OCI-LY1 (cell line): Measurements from ENCODE around the gene PURA.

Experiments
- H2AFZ ChIP-seq: fragments of 200-600 bp; sonication (generic), shearing (Covaris generic); 2 replicates; pipeline ENCODE4 v1.6.0; 2014; ENCODE audit warnings: antibody characterized with exemption, mild to moderate bottlenecking, low read length
- H3F3A ChIP-seq: fragments of 200-600 bp; sonication (generic), shearing (Covaris generic); 2 replicates; pipeline ENCODE4 v1.6.0; 2014; ENCODE audit warnings: mild to moderate bottlenecking, antibody characterized with exemption, low read length, moderate library complexity; ENCODE audit not compliant: insufficient read depth
- H3K27ac ChIP-seq: fragments of 200-600 bp; sonication (generic); 2 replicates; pipeline ENCODE4 v1.5.1; 2014; ENCODE audit warnings: low read length, mixed run types, mild to moderate bottlenecking, low read depth; ENCODE audit not compliant: poor library complexity, severe bottlenecking
- H3K27me3 ChIP-seq: fragments of 200-600 bp; sonication (generic); 2 replicates; pipeline ENCODE4 v1.6.0; 2014; ENCODE audit warnings: antibody characterized with exemption, mild to moderate bottlenecking, low read length, moderate library complexity; ENCODE audit not compliant: insufficient read depth
- H3K36me3 ChIP-seq: fragments of 200-600 bp; sonication (generic); 2 replicates; pipeline ENCODE4 v1.6.1; 2014; ENCODE audit warnings: mild to moderate bottlenecking, antibody characterized with exemption, low read length, moderate library complexity, mixed read lengths; ENCODE audit not compliant: insufficient read depth
- H3K4me1 ChIP-seq: fragments of 200-600 bp; sonication (generic); 2 replicates; pipeline ENCODE4 v1.5.1; 2014; ENCODE audit warnings: mild to moderate bottlenecking, low read length, moderate library complexity; ENCODE audit not compliant: insufficient read depth, severe bottlenecking
- H3K4me2 ChIP-seq: fragments of 200-600 bp; sonication (generic), shearing (Covaris generic); 2 replicates; pipeline ENCODE4 v1.6.1; 2014; ENCODE audit warnings: low read length
- H3K4me3 ChIP-seq: fragments of 200-600 bp; sonication (generic); 2 replicates; pipeline ENCODE4 v1.5.1; 2014; ENCODE audit warnings: low read length, low read depth, mild to moderate bottlenecking, mixed read lengths; ENCODE audit not compliant: poor library complexity, severe bottlenecking
- H3K79me2 ChIP-seq: fragments of 200-600 bp; shearing (Covaris generic); 2 replicates; pipeline ENCODE4 v1.6.1; 2016; ENCODE audit warnings: mixed run types, low read length, mixed read lengths; ENCODE audit not compliant: insufficient read depth
- H3K9ac ChIP-seq: fragments of 200-600 bp; sonication (generic), shearing (Covaris generic); 2 replicates; pipeline ENCODE4 v1.6.1; 2014; ENCODE audit warnings: mild to moderate bottlenecking, low read length, mixed read lengths
- H3K9me2 ChIP-seq: fragments of 200-600 bp; sonication (generic), shearing (Covaris generic); 2 replicates; pipeline ENCODE4 v1.6.1; 2014; ENCODE audit warnings: low read depth, mild to moderate bottlenecking, low read length, mixed read lengths
- H3K9me3 ChIP-seq: fragments of 200-600 bp; shearing (Covaris generic); 2 replicates; pipeline ENCODE4 v1.6.1; 2014; ENCODE audit warnings: low read length, mixed read lengths
- H4K20me1 ChIP-seq: fragments of 200-600 bp; sonication (generic), shearing (Covaris generic); 2 replicates; pipeline ENCODE4 v1.6.0; 2016; ENCODE audit warnings: mild to moderate bottlenecking, low read length; ENCODE audit not compliant: insufficient read depth
- EZH2 ChIP-seq: fragments of 200-600 bp; sonication (generic), shearing (Covaris generic); IDR thresholded peaks from 2 replicates; pipeline ENCODE4 v1.8.0; 2017; ENCODE audit warnings: borderline replicate concordance, mixed run types, mild to moderate bottlenecking, antibody characterized with exemption, low read length, moderate library complexity, mixed read lengths
- TF ChIP-seq, protein P1 (sequence below): fragments of 200-600 bp; sonication (generic), shearing (Covaris generic); IDR thresholded peaks from 2 replicates; pipeline ENCODE4 v1.5.1; 2017; ENCODE audit warnings: mild to moderate bottlenecking, antibody characterized with exemption, low read length, moderate library complexity, mixed read lengths

PURA gene

DNA sequence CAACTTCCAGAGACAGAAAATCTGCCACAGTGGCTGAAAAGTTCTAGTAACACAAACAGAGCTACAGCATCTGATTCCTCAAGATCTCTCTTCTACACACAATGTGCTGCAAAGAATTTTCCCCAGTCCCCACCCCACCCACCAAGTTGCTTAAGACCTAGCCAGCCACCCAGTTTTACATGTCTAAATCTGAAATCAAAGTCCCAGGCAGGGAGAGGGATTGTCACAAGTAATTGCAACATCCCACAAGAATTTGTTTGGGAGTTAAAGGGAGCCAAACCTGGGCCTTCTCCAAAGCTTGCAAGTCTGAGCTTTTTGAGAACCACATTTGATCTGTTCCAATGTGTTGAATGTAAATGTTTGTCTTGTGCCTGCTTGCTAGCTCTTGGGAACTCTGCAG, 27.3 kb downstream of the PURA start:
- Histone ChIP-seq H4K20me1 (no peaks in the 10 kb centered on the region), H3K27ac (no peak overlapping the region), H3K79me2 (no peaks in the 10 kb centered on the region)

DNA sequence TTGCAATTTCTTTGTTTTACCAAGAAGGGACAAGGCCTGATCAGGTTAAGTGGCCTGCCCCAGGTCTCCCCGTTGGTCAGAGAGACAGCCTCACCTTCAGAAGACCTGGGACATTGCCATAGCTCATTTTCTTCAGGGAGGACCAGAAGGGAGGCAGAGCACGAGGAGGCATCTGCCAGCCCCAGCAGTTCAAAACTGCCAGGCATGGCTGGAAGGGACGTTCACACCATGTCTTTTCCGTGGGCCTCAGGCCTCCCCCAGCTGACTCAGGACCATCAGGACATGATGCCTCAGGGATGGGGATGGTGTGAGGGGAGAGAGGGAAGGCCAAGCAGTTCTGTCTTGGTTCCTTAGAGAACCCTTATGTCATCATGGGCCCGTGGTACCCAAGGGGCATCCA, 28.3 kb downstream of the PURA start:
- peaks cover 9% of the 10 kb centered on the region; the same call in 1 of the 2 replicates for H3K27me3 ChIP-seq
- H3K4me2 ChIP-seq, result no peak overlapping the region
- H4K20me1 ChIP-seq, result no peaks in the 10 kb centered on the region
- no peaks in the 10 kb centered on the region for H3K9me2 ChIP-seq
- H3K79me2 ChIP-seq, result no peaks in the 10 kb centered on the region
- H3K9me3 ChIP-seq, result no peaks in the 10 kb centered on the region
- H2AFZ ChIP-seq, result no peak overlapping the region
- no peaks in the 10 kb centered on the region for H3K36me3 ChIP-seq
- no peak overlapping the region for H3K4me3 ChIP-seq
- H3K27ac ChIP-seq, result no peak overlapping the region
- no peak overlapping the region for H3K9ac ChIP-seq
- no peaks in the 10 kb centered on the region for H3K4me1 ChIP-seq
- no peaks in the 10 kb centered on the region for H3F3A ChIP-seq
- TF ChIP-seq EZH2, result no peak
- TF ChIP-seq, protein P1, sequence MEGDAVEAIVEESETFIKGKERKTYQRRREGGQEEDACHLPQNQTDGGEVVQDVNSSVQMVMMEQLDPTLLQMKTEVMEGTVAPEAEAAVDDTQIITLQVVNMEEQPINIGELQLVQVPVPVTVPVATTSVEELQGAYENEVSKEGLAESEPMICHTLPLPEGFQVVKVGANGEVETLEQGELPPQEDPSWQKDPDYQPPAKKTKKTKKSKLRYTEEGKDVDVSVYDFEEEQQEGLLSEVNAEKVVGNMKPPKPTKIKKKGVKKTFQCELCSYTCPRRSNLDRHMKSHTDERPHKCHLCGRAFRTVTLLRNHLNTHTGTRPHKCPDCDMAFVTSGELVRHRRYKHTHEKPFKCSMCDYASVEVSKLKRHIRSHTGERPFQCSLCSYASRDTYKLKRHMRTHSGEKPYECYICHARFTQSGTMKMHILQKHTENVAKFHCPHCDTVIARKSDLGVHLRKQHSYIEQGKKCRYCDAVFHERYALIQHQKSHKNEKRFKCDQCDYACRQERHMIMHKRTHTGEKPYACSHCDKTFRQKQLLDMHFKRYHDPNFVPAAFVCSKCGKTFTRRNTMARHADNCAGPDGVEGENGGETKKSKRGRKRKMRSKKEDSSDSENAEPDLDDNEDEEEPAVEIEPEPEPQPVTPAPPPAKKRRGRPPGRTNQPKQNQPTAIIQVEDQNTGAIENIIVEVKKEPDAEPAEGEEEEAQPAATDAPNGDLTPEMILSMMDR, result no peak

More for the DNA sequence above, 27.3 kb downstream of the PURA start:
- Histone ChIP-seq H3K36me3 (no peaks in the 10 kb centered on the region), H3K4me1 (no peaks in the 10 kb centered on the region), H3K9me3 (no peaks in the 10 kb centered on the region), H2AFZ (no peak overlapping the region), H3K4me3 (no peak overlapping the region), H3K27me3 (peaks cover 9% of the 10 kb centered on the region; the same call in 1 of the 2 replicates), H3K9ac (no peak overlapping the region), H3K4me2 (no peak overlapping the region), H3F3A (no peaks in the 10 kb centered on the region), H3K9me2 (no peaks in the 10 kb centered on the region)
- TF ChIP-seq EZH2, result no peak
- TF ChIP-seq, protein P1, result no peak

DNA sequence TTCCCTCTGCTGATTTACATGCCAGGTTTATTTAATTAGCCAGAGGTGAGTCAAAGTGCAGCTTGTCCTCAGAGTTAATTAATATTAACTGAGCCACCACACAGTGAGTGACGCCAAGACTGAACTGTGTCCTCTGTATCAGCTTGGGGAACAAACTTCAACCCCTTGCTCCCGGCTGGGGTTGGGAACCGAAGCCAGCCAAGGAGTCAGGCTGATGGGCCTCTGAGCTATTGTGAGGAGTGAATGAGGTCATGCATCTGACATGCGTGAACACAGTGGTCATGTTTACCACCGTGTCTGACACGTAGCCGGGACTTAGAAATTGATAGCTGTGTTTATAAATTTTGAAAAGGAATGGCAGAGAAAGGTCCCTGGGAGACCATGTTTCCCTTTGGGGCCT, 28.9 kb downstream of the PURA start:
- Histone ChIP-seq H3K27ac (no peak overlapping the region), H3K36me3 (no peaks in the 10 kb centered on the region), H4K20me1 (no peaks in the 10 kb centered on the region), H3K4me3 (no peak overlapping the region), H3F3A (no peaks in the 10 kb centered on the region), H3K27me3 (peaks cover 9% of the 10 kb centered on the region; the same call in 1 of the 2 replicates), H3K9ac (no peak overlapping the region), H3K4me2 (no peak overlapping the region), H3K9me3 (no peaks in the 10 kb centered on the region), H3K79me2 (no peaks in the 10 kb centered on the region), H3K4me1 (no peaks in the 10 kb centered on the region), H3K9me2 (no peaks in the 10 kb centered on the region), H2AFZ (no peak overlapping the region)
- TF ChIP-seq, protein P1, result no peak
